RWPE2 (cell line): ENCODE data around the gene SH3PXD2B.

Experiments
- ATAC-seq: fragments of 200-7000 bp; cut with Tn5 transposase; 3 replicates; pipeline ENCODE4 v1.9.1; 2021; ENCODE audit warnings: low read depth
- DNase-seq: peaks from one replicate; pipeline ENCODE4 v3.0.0-alpha.2; 2020; ENCODE audit warnings: low spot score
- H3K27ac ChIP-seq: fragments of 450-650 bp; 2 replicates; pipeline ENCODE4 v1.5.1; 2017; ENCODE audit warnings: mild to moderate bottlenecking; ENCODE audit not compliant: poor library complexity, severe bottlenecking
- H3K27me3 ChIP-seq: fragments of 250-450 bp; sonication (Bioruptor Pico); 2 replicates; pipeline ENCODE4 v1.5.1; 2021; ENCODE audit warnings: mild to moderate bottlenecking, moderate library complexity; ENCODE audit not compliant: insufficient read depth, poor library complexity, severe bottlenecking
- H3K36me3 ChIP-seq: fragments of 250-450 bp; sonication (Bioruptor Pico); 2 replicates; pipeline ENCODE4 v1.5.1; 2020; ENCODE audit warnings: low read depth, mild to moderate bottlenecking, moderate library complexity
- H3K4me1 ChIP-seq: fragments of 250-450 bp; sonication (Bioruptor Pico); 2 replicates; pipeline ENCODE4 v1.5.1; 2021; ENCODE audit warnings: mild to moderate bottlenecking, moderate library complexity; ENCODE audit not compliant: insufficient read depth, poor library complexity, severe bottlenecking
- H3K4me3 ChIP-seq: fragments of 250-450 bp; sonication (Bioruptor Pico); 2 replicates; pipeline ENCODE4 v1.5.1; 2021; ENCODE audit warnings: mild to moderate bottlenecking, moderate library complexity; ENCODE audit not compliant: severe bottlenecking
- H3K9me3 ChIP-seq: fragments of 250-450 bp; sonication (Bioruptor Pico); 2 replicates; pipeline ENCODE4 v1.5.1; 2021; ENCODE audit warnings: mild to moderate bottlenecking, moderate library complexity; ENCODE audit not compliant: severe bottlenecking
- TF ChIP-seq, protein P1 (sequence below): fragments of 450-650 bp; IDR thresholded peaks from one replicate; pipeline ENCODE4 v1.5.1; 2017; ENCODE audit warnings: mild to moderate bottlenecking, moderate library complexity; ENCODE audit not compliant: poor library complexity, severe bottlenecking

Gene SH3PXD2B

DNA sequence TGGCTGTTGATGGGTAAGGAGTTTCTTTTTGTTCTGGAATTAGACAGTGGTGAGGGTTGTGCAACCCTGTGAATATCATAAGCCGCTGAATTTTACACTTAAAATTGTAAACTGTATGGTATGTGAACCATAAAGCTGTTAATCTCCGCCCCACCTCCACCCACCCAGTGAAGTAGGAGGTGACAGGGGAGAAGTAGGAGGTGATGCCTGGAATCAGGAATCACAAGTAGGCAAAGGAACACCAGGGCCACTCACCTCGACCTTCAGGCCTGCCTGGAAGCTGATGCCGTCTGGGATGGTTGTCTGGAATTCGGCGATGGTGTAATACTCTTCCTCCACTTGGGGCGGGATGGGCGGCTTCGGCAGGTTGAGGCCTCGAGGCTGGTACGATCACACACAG lies 108.4 kb downstream of the SH3PXD2B start:
- Histone ChIP-seq H3K9me3 (no peaks in the 10 kb centered on the region), H3K4me3 (no peak overlapping the region), H3K4me1 (no peaks in the 10 kb centered on the region), H3K36me3 (peaks cover 49% of the 10 kb centered on the region), H3K27ac (no peak overlapping the region), H3K27me3 (no peaks in the 10 kb centered on the region)
- ATAC-seq (no peak), DNase-seq (no peak)
- TF ChIP-seq, protein P1, sequence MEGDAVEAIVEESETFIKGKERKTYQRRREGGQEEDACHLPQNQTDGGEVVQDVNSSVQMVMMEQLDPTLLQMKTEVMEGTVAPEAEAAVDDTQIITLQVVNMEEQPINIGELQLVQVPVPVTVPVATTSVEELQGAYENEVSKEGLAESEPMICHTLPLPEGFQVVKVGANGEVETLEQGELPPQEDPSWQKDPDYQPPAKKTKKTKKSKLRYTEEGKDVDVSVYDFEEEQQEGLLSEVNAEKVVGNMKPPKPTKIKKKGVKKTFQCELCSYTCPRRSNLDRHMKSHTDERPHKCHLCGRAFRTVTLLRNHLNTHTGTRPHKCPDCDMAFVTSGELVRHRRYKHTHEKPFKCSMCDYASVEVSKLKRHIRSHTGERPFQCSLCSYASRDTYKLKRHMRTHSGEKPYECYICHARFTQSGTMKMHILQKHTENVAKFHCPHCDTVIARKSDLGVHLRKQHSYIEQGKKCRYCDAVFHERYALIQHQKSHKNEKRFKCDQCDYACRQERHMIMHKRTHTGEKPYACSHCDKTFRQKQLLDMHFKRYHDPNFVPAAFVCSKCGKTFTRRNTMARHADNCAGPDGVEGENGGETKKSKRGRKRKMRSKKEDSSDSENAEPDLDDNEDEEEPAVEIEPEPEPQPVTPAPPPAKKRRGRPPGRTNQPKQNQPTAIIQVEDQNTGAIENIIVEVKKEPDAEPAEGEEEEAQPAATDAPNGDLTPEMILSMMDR: no peak

DNA sequence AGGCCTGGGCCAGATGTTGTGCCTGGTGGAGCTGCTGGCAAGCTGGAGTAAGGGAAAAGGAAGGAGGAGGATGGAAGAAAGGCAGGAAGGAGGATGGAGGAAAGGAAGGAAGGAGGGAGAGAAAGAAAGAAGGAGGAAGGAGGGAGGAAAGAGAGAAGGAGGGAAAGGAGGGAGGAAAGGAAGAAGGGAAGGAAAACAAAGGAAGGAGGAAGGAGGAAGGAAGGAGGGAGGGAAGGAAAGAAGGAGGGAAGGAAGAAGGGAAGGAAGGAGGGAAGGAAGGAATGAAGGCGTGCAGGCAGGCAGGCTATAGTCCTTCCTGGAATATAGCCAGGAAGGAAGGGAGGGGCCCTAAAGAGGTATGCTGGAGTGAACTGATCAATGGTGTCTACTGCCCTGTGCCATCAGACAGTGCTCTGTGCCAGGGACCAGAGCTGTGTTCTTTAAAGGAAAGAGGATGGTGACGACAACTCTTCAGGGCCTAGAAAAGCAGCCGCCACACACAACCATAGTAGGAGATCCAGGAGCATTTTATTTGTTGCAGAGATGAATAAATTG lies 109.4 kb downstream of the SH3PXD2B start:
- DNase-seq: no peak
- Histone ChIP-seq H3K36me3 (peaks cover 43% of the 10 kb centered on the region), H3K27ac (no peak overlapping the region), H3K27me3 (no peaks in the 10 kb centered on the region), H3K9me3 (no peaks in the 10 kb centered on the region), H3K4me3 (no peak overlapping the region), H3K4me1 (no peaks in the 10 kb centered on the region)
- TF ChIP-seq, protein P1: no peak
- 0 out of 3 replicates have a peak, but pooled peaks have one; percentile 13 for ATAC-seq

DNA sequence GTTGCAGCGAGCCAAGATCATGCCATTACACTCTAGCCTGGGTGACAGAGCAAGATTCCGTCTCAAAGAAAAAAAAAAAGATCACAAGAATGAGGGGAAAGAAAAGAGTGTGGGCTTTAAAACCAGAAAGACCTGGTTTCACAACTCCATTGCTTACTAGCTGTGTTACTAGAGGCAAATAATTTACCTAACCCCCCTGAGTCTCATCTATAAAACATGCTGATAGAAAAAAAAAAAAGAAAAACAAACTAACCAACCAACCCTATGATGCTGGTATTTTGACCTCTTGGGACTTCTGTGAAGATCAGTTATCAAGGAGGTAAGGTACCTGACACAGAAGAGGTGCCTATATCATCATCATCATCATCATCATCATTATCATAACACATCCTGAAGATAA lies 110.6 kb downstream of the SH3PXD2B start:
- peaks cover 32% of the 10 kb centered on the region for H3K36me3 ChIP-seq
- DNase-seq (no peak), ATAC-seq (no peak)
- no peaks in the 10 kb centered on the region for H3K9me3 ChIP-seq
- H3K27ac ChIP-seq: no peak overlapping the region
- TF ChIP-seq, protein P1: no peak
- H3K4me1 ChIP-seq: no peaks in the 10 kb centered on the region
- H3K4me3 ChIP-seq: no peak overlapping the region
- no peaks in the 10 kb centered on the region for H3K27me3 ChIP-seq

DNA sequence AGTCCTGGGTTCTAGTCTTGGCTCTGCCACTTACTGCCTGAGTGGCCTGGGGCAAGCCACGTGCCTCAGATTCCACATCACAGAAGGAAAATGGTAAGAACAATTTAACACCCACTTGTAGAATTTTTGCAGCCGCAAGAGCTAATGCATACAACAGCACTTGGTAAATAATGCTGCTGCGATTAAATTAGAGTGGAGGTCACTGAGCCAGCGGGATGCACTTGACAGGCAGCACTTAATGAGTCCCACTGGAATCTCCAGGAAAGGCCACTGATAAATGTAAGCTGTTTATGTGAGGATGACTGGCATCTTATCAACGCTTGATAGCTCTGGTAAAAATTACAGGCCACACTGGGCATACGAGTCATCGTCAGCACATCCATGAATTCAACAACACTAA lies 111.4 kb downstream of the SH3PXD2B start:
- Histone ChIP-seq H3K36me3 (peaks cover 29% of the 10 kb centered on the region), H3K9me3 (no peaks in the 10 kb centered on the region), H3K27ac (no peak overlapping the region), H3K27me3 (no peaks in the 10 kb centered on the region), H3K4me1 (no peaks in the 10 kb centered on the region), H3K4me3 (no peak overlapping the region)
- TF ChIP-seq, protein P1: no peak
- no peak for DNase-seq
- no peak for ATAC-seq

DNA sequence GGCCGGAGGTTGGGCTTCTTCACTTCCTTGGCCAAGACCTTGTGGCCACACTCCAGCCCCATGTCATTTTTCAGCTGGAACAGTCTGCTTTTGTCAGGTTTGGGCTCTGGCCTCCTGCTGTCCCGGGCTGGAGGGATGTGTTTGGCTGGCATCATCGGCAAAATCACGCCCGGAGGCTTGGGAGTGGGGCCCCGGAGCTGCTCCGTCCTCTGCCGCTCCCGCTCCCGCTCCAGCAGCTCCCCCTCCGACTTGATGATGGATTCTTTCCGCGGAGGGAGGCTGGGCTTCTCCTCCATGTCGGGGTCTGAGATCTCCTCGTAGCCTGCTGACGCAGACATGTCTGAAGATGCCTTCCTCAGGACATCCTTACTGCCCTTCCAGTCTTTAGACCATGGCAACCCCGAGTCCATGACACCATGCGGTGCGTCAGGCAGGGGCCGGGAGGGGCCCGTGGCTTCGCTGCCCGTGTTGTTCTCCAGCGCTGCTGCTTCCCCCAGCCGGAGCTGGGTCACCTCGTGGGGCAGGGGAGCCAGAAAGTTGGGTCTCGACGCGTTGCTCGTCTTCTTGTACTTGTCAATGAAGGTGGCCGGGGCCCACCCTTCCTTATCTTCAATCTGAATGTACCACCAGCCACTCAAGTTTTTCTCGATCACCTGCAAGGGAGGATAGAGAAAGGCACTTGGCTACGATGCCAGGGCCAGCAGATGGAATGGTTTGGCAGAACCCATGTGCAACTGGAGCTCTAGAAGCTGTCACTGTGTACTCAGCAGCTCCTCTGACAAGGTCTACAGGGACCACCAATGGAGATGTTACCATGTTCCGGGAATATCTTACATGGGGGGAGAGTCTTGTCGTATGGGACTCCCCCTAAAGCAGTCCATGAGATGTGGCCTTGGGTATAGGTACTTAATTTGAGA lies 114.8 kb downstream of the SH3PXD2B start:
- H3K4me1 ChIP-seq: no peaks in the 10 kb centered on the region
- H3K27ac ChIP-seq: no peak overlapping the region
- peaks cover 15% of the 10 kb centered on the region for H3K36me3 ChIP-seq
- no peaks in the 10 kb centered on the region for H3K9me3 ChIP-seq
- ATAC-seq (no peak), DNase-seq (no peak)
- H3K27me3 ChIP-seq: no peaks in the 10 kb centered on the region
- H3K4me3 ChIP-seq: no peak overlapping the region
- TF ChIP-seq, protein P1: no peak
